GM21528 (cell line): ENCODE data around the gene FGF22.
"Not testable (repeated sequence)": the region's sequence is repeated elsewhere in the genome, so short reads cannot be mapped to it uniquely, and the experiment has no call there.

Experiments
- ATAC-seq: cut with Tn5 transposase; IDR thresholded peaks from one replicate; pipeline ENCODE4 v1.9.1; 2021; ENCODE audit warnings: mild to moderate bottlenecking, moderate library complexity; ENCODE audit not compliant: unreplicated experiment, low FRiP score

FGF22 gene

DNA sequence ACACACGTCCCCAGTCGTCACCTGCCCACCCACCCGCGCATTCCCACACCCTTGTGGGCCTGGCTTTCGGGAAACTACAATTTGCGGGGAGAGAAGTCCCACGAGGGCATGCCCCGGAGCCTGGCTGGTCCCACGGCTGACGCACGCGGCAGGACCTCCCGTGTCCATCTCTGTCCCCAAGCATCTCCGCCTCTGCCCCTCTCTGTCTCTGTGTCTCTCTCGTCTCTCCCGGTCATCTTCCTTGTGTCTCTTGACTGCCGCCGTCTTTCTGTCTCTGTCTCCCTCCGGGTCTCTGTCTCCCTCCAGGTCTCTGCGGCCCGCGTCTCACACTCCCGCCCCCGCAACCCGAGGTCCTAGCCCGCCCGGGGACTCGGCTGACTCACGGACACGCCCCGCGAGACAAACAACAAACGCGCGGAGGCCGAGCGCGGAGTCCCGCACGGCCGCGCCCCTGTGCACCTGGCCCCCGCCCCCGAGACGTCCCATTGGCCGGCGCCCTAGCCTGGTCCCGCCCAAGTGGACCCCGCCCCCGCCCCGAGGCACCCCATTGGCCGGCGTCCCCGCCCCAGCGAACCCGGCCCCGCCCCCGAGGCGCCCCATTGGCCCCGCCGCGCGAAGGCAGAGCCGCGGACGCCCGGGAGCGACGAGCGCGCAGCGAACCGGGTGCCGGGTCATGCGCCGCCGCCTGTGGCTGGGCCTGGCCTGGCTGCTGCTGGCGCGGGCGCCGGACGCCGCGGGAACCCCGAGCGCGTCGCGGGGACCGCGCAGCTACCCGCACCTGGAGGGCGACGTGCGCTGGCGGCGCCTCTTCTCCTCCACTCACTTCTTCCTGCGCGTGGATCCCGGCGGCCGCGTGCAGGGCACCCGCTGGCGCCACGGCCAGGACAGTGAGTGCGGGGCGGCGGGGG lies at the start of gene FGF22:
FGF22 (plus strand) TSS at position 627 of the 908 bp plus-strand sequence; CDS start at position 674, 47 bp downstream.
- no peak for ATAC-seq

DNA sequence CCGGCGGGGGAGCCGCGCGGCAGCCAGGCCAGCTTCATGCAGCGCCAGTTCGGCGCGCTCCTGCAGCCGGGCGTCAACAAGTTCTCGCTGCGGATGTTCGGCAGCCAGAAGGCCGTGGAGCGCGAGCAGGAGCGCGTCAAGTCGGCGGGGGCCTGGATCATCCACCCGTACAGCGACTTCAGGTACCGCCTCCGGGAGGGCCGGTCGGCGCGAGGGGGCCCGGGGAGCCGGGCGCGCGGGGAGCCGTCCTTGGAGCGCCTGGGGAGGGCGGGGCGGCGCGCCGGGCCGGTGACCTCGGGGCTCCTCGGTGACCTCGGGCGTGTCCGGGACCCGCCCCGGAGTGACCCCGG lies 49.3 kb upstream of the FGF22 start:
- ATAC-seq = no peak

DNA sequence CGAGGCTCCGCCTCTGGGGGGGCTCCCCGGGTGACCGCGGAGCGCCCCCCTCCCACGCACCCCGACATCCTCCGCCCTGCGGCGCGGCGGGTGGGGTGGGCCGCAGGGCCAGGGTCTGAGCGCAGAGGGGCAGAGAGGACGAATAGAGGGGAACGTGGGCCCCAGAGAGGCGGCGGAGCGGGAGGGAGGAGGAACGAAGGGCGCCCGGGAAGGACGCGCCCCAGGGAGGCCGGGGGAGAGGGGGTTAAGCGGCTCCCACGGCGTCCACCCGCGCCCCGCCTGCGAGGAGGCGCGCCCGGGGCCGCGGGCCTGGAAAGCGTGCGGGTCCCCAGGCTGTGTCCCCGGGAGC lies 49.0 kb upstream of the FGF22 start:
- no peak for ATAC-seq

DNA sequence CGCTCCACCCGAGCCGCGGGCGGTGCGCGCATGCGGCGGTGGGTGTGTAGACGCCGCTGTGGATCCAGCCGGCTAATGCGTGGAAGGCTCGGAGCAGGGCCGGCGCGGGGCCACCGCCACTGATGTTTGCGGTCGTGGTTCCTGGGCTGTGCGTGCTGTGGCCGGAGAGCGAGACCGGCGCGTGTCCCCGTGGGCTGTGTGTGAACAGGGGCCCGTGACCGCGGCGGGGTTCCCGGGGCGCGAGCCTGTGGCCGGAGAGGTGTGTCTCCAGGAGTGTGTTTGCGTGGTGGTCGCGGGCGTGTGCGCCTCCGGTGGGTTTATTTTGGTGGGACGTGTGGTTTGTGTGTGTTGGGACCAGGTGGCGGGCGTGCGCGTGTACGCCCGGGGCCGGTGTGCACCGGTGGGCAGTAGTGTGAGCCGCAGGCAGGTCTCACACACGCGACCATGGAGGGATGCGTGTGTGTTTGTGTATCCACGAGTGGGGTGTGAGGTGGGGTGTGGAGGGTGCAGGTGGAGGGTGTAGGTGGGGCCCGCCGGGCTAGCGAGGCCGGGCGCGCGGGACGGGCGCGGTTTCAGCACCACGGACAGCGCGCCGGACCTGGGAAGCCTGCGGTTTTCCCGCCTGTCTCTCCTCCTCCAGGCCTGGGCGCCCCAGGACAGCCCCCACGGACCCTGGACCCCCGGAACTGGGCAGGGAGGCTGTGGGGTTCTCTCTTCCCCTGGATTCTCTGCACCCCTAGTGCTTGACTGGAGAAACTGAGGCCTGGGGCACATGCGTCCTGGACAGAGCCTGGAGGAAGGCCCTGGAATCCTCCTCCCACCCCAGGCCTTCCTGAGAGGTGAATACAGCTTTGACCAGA lies 48.4 kb upstream of the FGF22 start:
- ATAC-seq = no peak

DNA sequence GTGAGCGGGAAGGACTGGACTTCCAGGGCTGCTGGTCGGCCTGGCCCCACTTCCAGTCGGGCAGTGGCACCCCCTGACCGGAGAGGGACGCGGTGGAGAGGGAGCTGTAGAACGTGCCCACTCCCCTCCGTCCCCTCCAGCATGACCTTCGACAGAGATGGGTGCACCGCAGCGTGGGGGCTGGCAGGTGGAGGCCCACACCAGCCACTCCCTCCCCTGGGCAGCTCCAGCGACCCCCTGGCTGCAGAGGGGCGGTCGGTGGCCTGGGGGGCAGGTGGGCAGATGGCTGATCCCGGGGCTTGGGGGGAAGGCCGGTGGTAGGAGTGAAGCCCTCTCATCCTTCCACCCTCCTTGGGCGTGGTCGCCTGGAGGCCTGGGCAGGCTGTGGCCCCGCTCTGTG lies 47.6 kb upstream of the FGF22 start:
- no peak for ATAC-seq

DNA sequence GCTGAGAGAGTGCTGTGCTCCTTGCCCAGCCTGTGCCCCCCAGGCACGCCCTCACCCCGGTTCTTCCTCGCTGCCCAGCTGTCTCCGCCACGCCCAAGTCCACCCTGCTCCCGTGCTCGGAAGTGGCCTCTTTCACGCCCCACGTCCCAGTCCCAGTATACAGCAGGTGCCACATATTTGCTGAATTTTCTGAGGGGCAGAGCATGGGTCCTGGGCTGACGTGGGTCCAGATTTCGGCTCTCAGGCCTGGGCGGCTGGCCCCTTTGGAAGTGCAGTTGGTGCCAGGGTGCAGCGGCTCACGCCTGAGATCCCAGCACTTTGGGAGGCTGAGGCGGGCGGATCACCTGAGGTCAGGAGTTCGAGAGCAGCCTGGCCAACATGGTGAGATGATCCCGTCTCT lies 46.6 kb upstream of the FGF22 start:
- ATAC-seq = no peak

DNA sequence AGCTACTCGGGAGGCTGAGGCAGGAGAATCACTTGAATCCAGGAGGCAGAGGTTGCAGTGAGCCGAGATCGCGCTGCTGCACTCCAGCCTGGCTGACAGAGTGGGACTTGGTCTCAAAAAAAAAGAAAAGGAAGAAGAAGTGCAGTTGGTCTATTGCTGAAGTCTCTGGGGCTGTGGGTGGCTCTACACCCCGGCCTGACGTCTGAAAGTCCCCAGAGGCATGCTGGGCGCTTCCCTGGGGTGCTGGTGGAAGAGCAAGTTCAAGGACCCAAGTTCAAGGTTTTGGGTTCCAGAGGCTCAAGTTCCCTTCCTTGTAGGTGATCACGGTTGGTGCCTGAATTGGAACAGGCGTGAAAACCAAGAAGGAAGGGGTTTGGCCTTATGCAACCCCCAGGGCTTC lies 46.2 kb upstream of the FGF22 start:
- ATAC-seq = no peak

DNA sequence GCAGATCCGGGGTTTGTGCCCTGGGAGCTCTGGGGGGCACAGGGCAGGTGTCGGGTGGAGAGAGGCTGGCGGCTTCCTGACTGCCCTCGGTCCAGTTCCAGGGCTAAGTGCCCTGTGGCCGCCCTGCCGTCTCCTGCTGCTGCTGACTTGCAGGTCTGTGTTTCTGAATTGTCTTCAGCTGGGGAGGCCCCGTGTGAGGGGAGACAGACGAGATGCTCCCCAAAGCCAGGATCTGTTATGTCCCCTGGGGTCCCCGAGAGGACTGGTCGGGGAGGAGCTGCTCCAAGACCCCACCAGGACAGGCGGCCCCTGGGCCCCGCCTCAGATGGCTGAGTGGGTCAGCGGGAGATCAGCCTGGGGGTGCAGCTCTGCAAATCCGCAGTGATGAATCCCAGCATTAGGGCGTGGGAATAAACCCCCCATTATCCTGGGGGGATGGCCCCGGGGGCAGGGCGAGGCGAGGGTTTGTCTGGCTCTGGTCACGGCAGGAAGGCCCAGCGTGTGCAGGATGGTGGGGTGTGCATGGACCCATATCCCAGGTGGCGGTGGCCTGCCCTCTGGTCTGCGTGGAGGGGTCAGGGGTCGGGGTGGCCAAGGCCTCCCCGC lies 45.3 kb upstream of the FGF22 start:
- no peak for ATAC-seq

DNA sequence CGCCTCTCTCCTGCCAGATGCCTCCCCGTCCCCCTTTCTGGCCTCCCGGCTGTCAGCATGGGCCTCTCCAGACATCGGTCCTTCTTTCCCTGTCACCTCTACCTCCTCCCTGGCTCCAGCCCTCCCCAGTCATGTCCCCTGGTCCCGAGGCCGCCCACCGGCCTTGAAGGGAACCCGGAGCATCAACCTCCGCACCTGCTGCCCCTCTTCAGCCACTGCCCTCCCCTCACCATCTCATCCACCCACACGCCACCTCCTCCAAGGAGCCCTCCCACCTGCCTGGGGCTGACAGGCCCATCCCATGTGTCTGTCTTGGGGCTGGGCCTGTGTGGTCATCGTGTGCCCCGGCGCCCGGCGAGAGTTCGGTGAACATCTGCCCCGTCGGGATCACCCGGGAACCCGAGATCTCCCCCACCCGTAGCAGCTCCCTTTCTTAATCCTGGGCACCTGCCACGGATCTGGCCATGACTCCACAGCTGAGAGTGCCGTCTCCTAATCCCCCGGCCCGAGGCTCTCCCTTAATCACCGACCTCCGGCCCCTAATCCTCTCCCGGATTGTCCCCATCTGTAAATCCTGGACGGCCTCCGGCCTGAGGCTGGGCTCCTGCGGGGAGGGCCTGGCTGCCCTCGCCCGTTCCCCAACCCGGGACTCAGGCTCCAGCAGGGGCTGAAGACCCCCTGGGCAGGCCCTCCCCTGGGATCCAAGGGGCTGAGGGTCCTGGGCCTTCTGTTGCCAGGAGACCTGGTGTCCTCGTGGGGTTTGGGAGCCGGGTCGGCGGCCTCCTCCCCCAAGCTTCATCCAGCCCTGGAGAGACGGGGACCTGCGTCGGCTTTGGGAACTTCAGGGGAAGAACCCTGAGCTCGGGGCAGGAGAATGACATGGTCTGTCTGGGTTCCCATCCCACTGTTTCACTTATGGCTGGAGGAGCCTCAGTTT lies 44.1 kb upstream of the FGF22 start:
- no peak for ATAC-seq

DNA sequence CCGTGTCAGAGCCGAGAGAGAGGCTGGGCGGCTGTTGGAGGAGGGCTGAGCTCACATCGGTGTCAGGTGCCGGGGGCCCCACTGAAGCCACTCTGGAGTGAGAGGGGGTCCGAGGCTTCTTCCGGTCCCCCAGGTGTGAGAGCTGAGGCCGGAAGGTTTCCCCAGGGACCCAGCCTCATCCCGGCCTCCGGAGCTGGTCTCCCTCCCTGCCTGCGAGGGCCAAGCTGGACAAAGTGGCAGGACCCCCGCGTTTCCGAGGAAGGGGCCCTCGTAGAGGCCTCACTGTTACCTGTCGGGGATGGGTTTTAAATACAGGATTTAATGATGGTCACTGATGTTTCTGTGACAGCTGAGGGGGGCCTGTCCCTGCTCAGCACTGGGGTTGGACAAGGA lies 43.4 kb upstream of the FGF22 start:
- no peak for ATAC-seq

DNA sequence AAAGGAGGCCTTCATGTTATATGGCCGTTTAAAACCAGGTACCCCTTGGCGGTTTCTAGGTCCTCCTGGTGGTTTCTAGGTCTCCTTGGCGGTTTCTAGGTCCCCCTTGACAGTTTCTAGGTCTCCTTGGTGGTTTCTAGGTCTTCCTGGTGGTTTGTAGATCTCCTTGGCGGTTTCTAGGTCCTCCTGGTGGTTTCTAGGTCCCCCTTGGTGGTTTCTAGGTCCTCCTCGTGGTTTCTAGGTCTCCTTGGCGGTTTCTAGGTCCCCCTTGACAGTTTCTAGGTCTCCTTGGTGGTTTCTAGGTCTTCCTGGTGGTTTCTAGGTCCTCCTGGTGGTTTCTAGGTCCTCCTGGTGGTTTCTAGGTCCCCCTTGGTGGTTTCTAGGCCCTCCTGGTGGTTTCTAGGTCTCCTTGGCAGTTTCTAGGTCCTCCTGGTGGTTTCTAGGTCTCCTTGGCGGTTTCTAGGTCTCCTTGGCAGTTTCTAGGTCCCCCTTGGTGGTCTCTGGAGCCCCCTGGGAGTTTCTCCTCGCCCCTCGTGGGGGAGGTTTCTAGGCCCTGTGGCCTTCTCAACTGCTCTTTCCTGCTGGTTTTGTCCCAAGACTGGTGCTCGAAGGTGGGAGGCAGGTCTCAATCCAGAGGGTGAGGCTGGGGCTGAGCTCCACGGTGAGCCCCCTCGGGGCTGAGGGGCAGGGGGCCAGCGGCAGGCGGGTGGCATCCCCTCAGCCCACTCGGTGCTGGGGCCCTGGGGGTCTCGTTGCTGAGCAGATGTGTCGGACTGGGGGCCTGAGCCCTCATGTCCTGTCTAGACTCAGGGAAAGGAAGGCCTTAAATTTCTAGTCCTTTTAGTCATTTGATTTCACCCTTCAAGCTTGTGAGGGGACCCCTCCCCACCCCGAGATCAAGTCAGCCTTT lies 42.0 kb upstream of the FGF22 start:
- no peak for ATAC-seq

DNA sequence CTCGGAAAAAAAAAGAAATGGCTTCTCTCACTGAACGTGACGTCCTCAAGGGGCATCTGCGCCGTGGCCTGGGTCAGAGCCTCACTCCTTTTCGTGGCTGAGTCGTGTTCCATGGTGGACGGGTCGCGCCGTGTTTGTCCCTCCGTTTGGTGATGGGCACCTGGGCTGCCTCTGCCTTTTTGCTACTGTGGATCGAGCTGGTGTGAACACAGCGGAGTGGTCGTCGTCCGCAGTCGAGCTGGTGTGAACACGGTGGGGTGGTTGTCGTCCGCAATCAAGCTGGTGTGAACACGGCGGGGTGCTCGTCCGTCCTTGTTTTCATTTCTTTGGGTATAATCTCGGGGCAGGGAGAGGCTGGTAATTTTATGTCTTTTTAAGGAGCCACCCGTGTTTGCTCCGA lies 38.4 kb upstream of the FGF22 start:
- ATAC-seq = no peak

DNA sequence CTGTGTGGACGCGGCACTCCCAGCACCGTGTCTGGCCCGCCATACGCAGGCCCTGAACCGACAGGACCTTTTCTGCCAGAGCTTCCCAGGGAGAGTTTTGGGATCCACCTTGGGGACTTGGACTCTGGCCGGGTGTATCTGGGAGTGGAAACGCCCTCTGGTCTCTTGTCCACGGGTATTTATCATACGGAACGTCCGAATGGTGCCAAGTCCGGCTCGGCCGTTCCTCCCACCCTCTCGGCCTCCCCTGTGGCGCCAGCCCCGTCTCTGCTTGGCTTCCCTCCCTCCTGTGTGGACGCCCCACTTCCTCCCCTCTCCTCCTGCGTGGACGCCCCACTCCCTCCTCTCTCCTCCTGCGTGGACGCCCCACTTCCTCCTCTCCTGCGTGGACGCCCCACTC lies 37.9 kb upstream of the FGF22 start:
- no peak for ATAC-seq

DNA sequence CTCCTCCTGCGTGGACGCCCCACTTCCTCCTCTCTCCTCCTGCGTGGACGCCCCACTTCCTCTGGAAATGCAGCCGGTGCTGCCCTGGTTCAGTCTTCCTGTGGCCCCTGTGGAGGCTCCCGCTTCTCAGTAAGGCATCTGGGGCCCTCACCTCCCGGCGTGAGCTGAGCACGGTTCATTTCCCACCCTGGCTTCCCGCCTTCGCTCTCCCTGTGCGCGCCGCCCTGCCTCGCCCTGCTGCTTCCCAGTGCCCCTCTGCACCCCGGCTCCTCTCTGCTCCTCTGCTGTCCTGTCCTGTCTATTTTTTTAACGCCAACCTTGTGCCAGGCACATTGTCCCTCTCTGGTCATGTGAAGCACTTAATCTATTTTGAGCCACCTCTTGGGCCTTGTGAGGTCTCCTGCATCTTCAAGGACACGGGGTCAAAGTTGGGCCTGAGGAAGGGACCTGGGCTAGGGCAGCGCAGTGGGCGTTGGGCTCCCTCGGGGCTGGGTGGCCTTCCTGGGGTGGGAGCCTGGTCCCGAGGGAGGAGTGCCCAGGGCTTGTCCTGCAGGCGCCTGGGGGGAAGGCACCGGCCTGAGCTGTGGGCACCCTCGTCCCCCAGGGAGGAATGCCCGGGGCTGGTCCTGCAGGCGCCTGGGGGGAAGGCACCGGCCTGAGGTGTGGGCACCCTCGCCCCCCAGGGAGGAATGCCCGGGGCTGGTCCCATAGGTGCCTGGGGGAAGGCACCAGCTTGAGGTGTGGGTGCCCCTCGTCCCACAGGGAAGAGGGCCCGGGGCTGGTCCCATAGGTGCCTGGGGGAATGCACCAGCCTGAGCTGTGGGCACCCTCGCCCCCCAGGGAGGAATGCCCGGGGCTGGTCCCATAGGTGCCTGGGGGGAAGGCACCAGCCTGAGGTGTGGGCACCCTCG lies 37.0 kb upstream of the FGF22 start:
- no peak for ATAC-seq

DNA sequence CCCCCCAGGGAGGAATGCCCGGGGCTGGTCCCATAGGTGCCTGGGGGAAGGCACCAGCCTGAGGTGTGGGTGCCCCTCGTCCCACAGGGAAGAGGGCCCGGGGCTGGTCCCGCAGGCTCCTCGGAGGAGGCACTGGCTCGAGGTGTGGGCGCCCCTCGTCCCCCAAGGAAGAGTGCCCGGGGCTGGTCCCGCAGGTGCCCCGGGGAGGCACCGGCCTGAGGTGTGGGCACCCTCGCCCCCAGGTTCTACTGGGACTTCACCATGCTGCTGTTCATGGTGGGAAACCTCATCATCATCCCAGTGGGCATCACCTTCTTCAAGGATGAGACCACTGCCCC lies 36.4 kb upstream of the FGF22 start:
- not testable (repeated sequence) for ATAC-seq

DNA sequence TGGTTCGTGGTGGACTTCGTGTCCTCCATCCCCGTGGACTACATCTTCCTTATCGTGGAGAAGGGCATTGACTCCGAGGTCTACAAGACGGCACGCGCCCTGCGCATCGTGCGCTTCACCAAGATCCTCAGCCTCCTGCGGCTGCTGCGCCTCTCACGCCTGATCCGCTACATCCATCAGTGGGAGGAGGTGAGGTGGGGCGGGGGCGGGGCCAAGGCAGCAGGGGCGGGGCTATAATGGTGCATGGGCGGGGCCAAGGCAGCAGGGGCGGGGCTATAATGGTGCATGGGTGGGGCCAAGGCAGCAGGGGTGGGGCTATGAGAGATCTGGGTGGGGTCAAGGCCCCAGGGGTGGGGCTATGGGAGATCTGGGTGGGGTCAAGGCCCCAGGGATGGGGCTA lies 35.9 kb upstream of the FGF22 start:
- ATAC-seq = not testable (repeated sequence)

DNA sequence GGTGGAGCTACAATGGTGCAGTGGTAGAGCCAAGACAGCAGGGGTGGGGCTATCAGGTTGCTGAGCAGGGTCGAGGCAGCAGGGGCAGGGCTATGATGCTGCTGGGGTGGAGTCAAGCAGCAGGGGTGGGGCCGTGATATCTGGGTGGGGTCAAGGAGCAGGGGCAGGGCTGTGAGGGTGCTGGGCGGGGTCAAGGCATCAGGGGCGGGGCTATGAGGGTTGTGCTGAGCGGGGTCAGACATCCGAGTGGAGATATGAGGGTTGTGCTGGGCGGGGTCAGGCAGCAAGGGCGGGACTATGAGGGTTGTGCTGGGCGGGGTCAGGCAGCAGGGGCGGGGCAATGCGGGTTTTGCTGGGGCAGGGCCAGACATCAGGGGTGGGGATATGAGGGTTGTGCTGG lies 35.3 kb upstream of the FGF22 start:
- ATAC-seq = no peak
